ENCODE results near the gene TUBD1.

DNA sequence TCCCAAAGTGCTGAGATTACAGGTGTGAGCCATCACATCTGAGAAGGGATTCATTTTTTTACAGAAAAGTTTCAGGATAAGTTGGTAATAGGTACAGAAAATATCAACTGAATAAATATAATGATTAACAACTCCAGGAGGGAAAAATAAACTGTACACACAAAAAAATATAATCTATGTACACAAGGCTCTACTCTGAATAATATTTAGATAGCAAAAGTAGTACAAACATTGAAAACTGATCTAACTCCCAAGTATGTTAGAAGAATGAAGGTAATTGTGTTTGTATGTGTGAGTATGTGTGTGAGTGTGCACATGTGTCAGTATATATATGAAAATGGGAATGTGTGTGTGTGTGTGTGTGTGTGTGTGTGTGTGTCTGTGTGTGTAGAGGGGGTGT is 20.4 kb downstream of the TUBD1 start:
- TF ChIP-seq, protein P1, sequence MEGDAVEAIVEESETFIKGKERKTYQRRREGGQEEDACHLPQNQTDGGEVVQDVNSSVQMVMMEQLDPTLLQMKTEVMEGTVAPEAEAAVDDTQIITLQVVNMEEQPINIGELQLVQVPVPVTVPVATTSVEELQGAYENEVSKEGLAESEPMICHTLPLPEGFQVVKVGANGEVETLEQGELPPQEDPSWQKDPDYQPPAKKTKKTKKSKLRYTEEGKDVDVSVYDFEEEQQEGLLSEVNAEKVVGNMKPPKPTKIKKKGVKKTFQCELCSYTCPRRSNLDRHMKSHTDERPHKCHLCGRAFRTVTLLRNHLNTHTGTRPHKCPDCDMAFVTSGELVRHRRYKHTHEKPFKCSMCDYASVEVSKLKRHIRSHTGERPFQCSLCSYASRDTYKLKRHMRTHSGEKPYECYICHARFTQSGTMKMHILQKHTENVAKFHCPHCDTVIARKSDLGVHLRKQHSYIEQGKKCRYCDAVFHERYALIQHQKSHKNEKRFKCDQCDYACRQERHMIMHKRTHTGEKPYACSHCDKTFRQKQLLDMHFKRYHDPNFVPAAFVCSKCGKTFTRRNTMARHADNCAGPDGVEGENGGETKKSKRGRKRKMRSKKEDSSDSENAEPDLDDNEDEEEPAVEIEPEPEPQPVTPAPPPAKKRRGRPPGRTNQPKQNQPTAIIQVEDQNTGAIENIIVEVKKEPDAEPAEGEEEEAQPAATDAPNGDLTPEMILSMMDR (IDR thresholded peaks at IDR 0.05) = no peak
- TF ChIP-seq POLR2AphosphoS5 (IDR thresholded peaks at IDR 0.05) (no peak), EP300 (IDR thresholded peaks at IDR 0.05) (no peak), POLR2A (IDR thresholded peaks at IDR 0.05) (no peak)
